Peyer's patch (tissue), 4 donors: Measurements from ENCODE around the gene YIPF6. TPM values are rescaled to one million over a fixed set of nuclear protein-coding genes. Genes with fewer than 3 reads are reported as not detected.
"Not testable (repeated sequence)": the region's sequence is repeated elsewhere in the genome, so short reads cannot be mapped to it uniquely, and the experiment has no call there.

Experiments used
- DNase-seq, 3 donors: peaks; one replicate each; pipeline ENCODE4 v3.0.0-alpha.2; 2017 to 2019
- H3K27ac ChIP-seq, 4 donors: fragments of 200-600 bp; sonication (generic); one replicate each; pipeline ENCODE4 v1.5.1; 2016 to 2019
- H3K27me3 ChIP-seq, 2 donors: fragments of 200-600 bp; sonication (generic); one replicate each; pipeline ENCODE4 v1.5.1; 2019
- H3K36me3 ChIP-seq, 3 donors: fragments of 200-600 bp; sonication (generic); one replicate each; pipeline ENCODE4 v1.5.1; 2016 to 2019
- H3K4me1 ChIP-seq, 4 donors: fragments of 200-600 bp; sonication (generic); one replicate each; pipeline ENCODE4 v1.5.1; 2016 to 2019
- H3K4me3 ChIP-seq, 4 donors: fragments of 200-600 bp; sonication (generic); 1 replicate in 3 of 4; 2 replicates in 1 of 4; pipeline ENCODE4 v1.5.1; 2016 to 2019; ENCODE audit warnings: mild to moderate bottlenecking in 1 of 4
- H3K9me3 ChIP-seq, 4 donors: fragments of 200-600 bp; sonication (generic); one replicate each; pipeline ENCODE4 v1.5.1; 2016 to 2019; ENCODE audit warnings: mild to moderate bottlenecking in 1 of 4
- CTCF ChIP-seq, 6 experiments: fragments of 450-650 bp in 4 of 6; fragments of 200-600 bp in 2 of 6; sonication (generic) in 1 of 6; IDR thresholded peaks; one replicate each; pipeline ENCODE4 v1.5.1; 2017 to 2019; ENCODE audit warnings: antibody characterized with exemption in 6 of 6, mild to moderate bottlenecking in 3 of 6, moderate library complexity in 1 of 6
- POLR2A ChIP-seq, 2 donors: fragments of 450-650 bp; IDR thresholded peaks; one replicate each; pipeline ENCODE4 v1.5.1; 2017; ENCODE audit warnings: antibody characterized with exemption in 2 of 2, mild to moderate bottlenecking in 2 of 2, moderate library complexity in 2 of 2
- total RNA-seq, 4 donors: library from RNA; depleted of rRNA; stranded (reverse); fragments of >200 nt; gene quantifications; one replicate each; pipeline ENCODE4 v1.1.0, GENCODE V29; 2016

The YIPF6 gene
- total RNA-seq, 4 donors from 2014 or later, result 22.6 to 24.8 (median 23.9) TPM

GRCh38 chrX:68487254-68487653, 11.6 kb upstream of the YIPF6 start:
- Histone ChIP-seq H3K27ac (no peak overlapping the region), H3K4me1 (no peaks in the 10 kb centered on the region), H3K4me3 (no peak overlapping the region), H3K36me3 (no peaks in the 10 kb centered on the region), H3K27me3 (no peaks in the 10 kb centered on the region), H3K9me3 (no peaks in the 10 kb centered on the region)
- no peak for DNase-seq
- TF ChIP-seq CTCF (IDR thresholded peaks at IDR 0.05) (no peak), POLR2A (IDR thresholded peaks at IDR 0.05) (no peak)

- DNase-seq, result no peak
- TF ChIP-seq POLR2A (IDR thresholded peaks at IDR 0.05) (no peak), CTCF (IDR thresholded peaks at IDR 0.05) (no peak)
- Histone ChIP-seq H3K36me3 (no peaks in the 10 kb centered on the region), H3K4me3 (no peak overlapping the region), H3K27me3 (no peaks in the 10 kb centered on the region), H3K4me1 (no peaks in the 10 kb centered on the region), H3K9me3 (no peaks in the 10 kb centered on the region), H3K27ac (no peak overlapping the region)
Observed at GRCh38 chrX:68487924-68488323, 10.9 kb upstream of the YIPF6 start.

DNA sequence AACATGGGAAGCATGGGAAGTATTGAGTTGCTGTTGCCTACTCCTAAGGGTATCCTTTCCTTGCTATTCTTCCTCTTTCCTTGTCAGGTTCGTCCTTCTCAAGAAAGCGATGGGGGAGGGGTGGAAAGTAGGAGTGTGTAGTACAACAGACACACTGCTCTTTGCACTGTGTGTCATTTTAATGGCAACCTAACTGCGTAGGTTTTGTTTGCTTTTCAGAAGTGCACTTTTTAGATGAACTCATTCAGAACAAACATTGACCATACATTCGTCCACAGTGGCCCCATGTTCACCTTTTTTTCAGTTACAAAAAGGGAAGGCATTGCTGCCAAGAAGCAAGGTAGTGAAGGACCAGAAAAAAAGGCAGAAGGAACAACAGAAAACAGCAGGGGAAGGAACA, 10.2 kb upstream of the YIPF6 start:
- H3K4me3 ChIP-seq, result no peak overlapping the region
- TF ChIP-seq CTCF (IDR thresholded peaks at IDR 0.05) (no peak), POLR2A (IDR thresholded peaks at IDR 0.05) (no peak)
- peak overlapping the region in 1 of 4 donors; percentile 50 for H3K27ac ChIP-seq
- no peaks in the 10 kb centered on the region for H3K36me3 ChIP-seq
- no peaks in the 10 kb centered on the region for H3K9me3 ChIP-seq
- no peaks in the 10 kb centered on the region for H3K27me3 ChIP-seq
- peak in 1 of 3 donors; percentile 67 for DNase-seq
- no peaks in the 10 kb centered on the region for H3K4me1 ChIP-seq

DNA sequence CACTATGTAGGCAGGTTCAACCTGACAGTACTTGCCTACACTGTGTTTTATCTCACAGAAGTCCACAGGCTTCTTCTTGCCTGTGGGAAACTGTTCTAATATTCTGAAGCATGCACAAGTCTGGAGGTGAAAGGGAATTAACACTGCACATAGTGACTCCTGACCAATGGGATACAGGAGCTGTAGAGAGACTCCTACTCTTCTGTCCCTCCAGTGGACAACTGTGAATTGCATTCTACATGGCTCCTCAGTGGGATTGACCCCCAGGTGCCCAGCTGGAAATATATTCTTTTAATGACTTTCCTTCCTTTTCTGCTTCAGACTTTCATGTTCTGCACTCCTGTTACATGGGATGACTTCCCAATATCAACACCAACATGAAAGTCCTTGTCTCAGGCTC, 8.2 kb upstream of the YIPF6 start:
- peak in 3 of 6 experiments; percentile 27 to 32 (median 32) for TF ChIP-seq CTCF (IDR thresholded peaks at IDR 0.05)
- TF ChIP-seq POLR2A (IDR thresholded peaks at IDR 0.05), result no peak
- H3K27ac ChIP-seq, result no peak overlapping the region
- no peaks in the 10 kb centered on the region for H3K4me1 ChIP-seq
- no peak overlapping the region for H3K4me3 ChIP-seq
- no peak for DNase-seq
- H3K36me3 ChIP-seq, result no peaks in the 10 kb centered on the region
- no peaks in the 10 kb centered on the region for H3K9me3 ChIP-seq
- H3K27me3 ChIP-seq, result no peaks in the 10 kb centered on the region

DNA sequence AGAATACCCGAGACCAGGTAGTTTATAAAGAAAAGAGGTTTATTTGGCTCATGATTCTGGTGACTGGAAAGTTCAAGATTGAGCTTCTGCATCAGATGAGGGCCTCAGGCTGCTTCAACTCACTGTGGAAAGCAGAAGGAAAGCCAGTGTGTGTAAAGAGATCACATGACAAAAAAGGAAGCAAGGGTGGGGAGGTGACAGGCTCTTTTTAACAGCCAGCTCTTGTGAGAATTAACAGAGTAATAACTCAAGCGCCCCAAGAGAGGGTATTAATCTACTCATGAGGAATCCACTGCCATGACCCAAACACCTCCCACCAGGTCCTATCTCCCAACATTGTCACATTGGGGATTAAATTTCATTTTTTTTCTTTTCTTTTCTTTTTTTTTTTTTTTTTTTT, 6.3 kb upstream of the YIPF6 start:
- Histone ChIP-seq H3K9me3 (no peaks in the 10 kb centered on the region), H3K27ac (no peak overlapping the region), H3K36me3 (no peaks in the 10 kb centered on the region), H3K4me1 (no peaks in the 10 kb centered on the region), H3K4me3 (no peak overlapping the region), H3K27me3 (no peaks in the 10 kb centered on the region)
- DNase-seq, result no peak
- no peak for TF ChIP-seq CTCF (IDR thresholded peaks at IDR 0.05)
- no peak for TF ChIP-seq POLR2A (IDR thresholded peaks at IDR 0.05)

DNA sequence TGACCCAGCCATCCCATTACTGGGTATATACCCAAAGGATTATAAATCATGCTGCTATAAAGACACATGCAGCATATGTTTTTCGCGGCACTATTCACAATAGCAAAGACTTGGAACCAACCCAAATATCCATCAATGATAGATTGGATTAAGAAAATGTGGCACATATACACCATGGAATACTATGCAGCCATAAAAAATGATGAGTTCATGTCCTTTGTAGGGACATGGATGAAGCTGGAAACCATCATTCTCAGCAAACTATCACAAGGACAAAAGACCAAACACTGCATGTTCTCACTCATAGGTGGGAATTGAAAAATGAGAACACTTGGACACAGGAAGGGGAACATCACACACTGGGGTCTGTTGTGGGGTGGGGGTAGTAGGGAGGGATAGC, 5.1 kb upstream of the YIPF6 start:
- not testable (repeated sequence) for H3K9me3 ChIP-seq, H3K36me3 ChIP-seq, DNase-seq, H3K27me3 ChIP-seq, H3K4me1 ChIP-seq, H3K4me3 ChIP-seq, H3K27ac ChIP-seq
